ENCODE results near the gene RELN.

- TF ChIP-seq MYBL2 (CRISPR knock-in tag; IDR thresholded peaks at IDR 0.05), result no peak
- TF ChIP-seq ESRRA (CRISPR knock-in tag; IDR thresholded peaks at IDR 0.05; ENCODE audit: borderline replicate concordance), result no peak
- no peak for TF ChIP-seq CTCF (IDR thresholded peaks at IDR 0.05)
- TF ChIP-seq GABPB1 (CRISPR knock-in tag; IDR thresholded peaks at IDR 0.05), result no peak
Measured at GRCh38 chr7:103947026-103947655, 42.3 kb downstream of the RELN start.
